Natural killer cell (primary cell): ENCODE measurements around the gene SPATA33. TPM values are rescaled to one million over a fixed set of nuclear protein-coding genes. Genes with fewer than 3 reads are reported as not detected.
"Not testable (repeated sequence)": the region's sequence is repeated elsewhere in the genome, so short reads cannot be mapped to it uniquely, and the experiment has no call there.

ENCODE experiments used
- ATAC-seq, 3 donors: fragments of 150-1000 bp in 2 of 3; fragments of 200-7000 bp in 1 of 3; cut with Tn5 transposase; 1 replicate in 1 of 3; 2 replicates in 2 of 3; pipeline ENCODE4 v1.10.0; 2021; ENCODE audit warnings: mild to moderate bottlenecking in 2 of 3, moderate library complexity in 2 of 3
- DNase-seq, 2 donors: peaks; one replicate each; pipeline versions ENCODE4 v3.0.0 to v3.0.0-alpha.2; 2013 to 2021; ENCODE audit warnings: mixed read lengths in 1 of 2
- H3K27ac ChIP-seq: one replicate; pipeline ENCODE4 v1.5.1; 2013; ENCODE audit warnings: mild to moderate bottlenecking, low read length
- H3K27me3 ChIP-seq: one replicate; pipeline ENCODE4 v1.6.1; 2013; ENCODE audit warnings: low read length; ENCODE audit not compliant: control insufficient read depth, insufficient read depth
- H3K36me3 ChIP-seq: one replicate; pipeline ENCODE4 v1.6.1; 2013; ENCODE audit warnings: low read length; ENCODE audit not compliant: control insufficient read depth, insufficient read depth
- H3K4me1 ChIP-seq: one replicate; pipeline ENCODE4 v1.6.1; 2013; ENCODE audit warnings: low read length; ENCODE audit not compliant: control insufficient read depth, insufficient read depth
- H3K4me3 ChIP-seq: one replicate; pipeline ENCODE4 v1.5.1; 2013; ENCODE audit warnings: low read length
- H3K9me3 ChIP-seq: one replicate; pipeline ENCODE4 v1.6.1; 2013; ENCODE audit warnings: low read length; ENCODE audit not compliant: control insufficient read depth, insufficient read depth
- H3K27ac Mint-ChIP-seq, 2 donors: one replicate each; pipeline ENCODE4 v1.8.0; 2022; ENCODE audit warnings: mild to moderate bottlenecking in 2 of 2, mixed read lengths in 2 of 2, moderate library complexity in 1 of 2
- H3K27me3 Mint-ChIP-seq, 2 donors: one replicate each; pipeline ENCODE4 v1.8.0; 2022; ENCODE audit warnings: low read depth in 2 of 2, mixed read lengths in 2 of 2
- H3K36me3 Mint-ChIP-seq: one replicate; pipeline ENCODE4 v1.8.0; 2022; ENCODE audit warnings: mixed read lengths
- H3K4me1 Mint-ChIP-seq, 2 donors: one replicate each; pipeline ENCODE4 v1.8.0; 2022; ENCODE audit warnings: mixed read lengths in 2 of 2
- H3K4me3 Mint-ChIP-seq: one replicate; pipeline ENCODE4 v1.8.0; 2022; ENCODE audit warnings: mild to moderate bottlenecking, moderate library complexity, mixed read lengths
- H3K9me3 Mint-ChIP-seq, 2 donors: one replicate each; pipeline ENCODE4 v1.8.0; 2022; ENCODE audit warnings: mixed read lengths in 2 of 2
- CTCF ChIP-seq: fragments of 200-600 bp; IDR thresholded peaks from one replicate; pipeline ENCODE4 v1.8.0; 2022; ENCODE audit warnings: antibody characterized with exemption
- WGBS: methylation state at CpG from one replicate; pipeline ENCODE4 v1.1.7; 2013; ENCODE audit warnings: missing lambda C conversion rate; ENCODE audit not compliant: insufficient coverage; 5-methylcytosine and 5-hydroxymethylcytosine counted together
- intact Hi-C: fragments of 100-400 bp; cut with micrococcal nuclease; formaldehyde crosslinking; loops from one replicate; pipeline ENCODE4 v1.14.2; 2022
- total RNA-seq, 4 donors: library from RNA; stranded (reverse); fragments of 120-200 nt in 1 of 4; gene quantifications; one replicate each; pipeline versions ENCODE4 v1.2.3 to v1.2.4, GENCODE V29; 2013 to 2022

SPATA33 gene
- total RNA-seq, 3 donors from 2014 or later (not counting 1 experiment from before 2014, with no cell fraction given): 6.5 to 11.9 (median 8.4) TPM

- TF ChIP-seq CTCF: no peak
- Histone ChIP-seq H3K4me3 (peak overlapping the region; percentile 52), H3K9me3 (no peaks in the 10 kb centered on the region), H3K27ac (peak overlapping the region; percentile 29), H3K36me3 (peaks cover 17% of the 10 kb centered on the region), H3K27me3 (no peaks in the 10 kb centered on the region), H3K4me1 (peaks cover 19% of the 10 kb centered on the region)
- Mint-ChIP-seq H3K9me3 (no peaks in the 10 kb centered on the region), H3K27me3 (no peaks in the 10 kb centered on the region), H3K27ac (peak overlapping the region; percentile 89 to 92), H3K4me1 (peaks cover 7 to 20% of the 10 kb centered on the region in 2 donors), H3K36me3 (no peaks in the 10 kb centered on the region), H3K4me3 (peak overlapping the region; percentile 81)
- 23% methylated on average over 42 of the region's 42 CpGs for WGBS
- intact Hi-C loops: loop anchor here (2.0 kb wide), 1 partner anchor 13 kb away; the partner anchor contains the start of gene SPATA2L
- ATAC-seq (peak; percentile 49 to 63 (median 59)), DNase-seq (no peak)
These were observed 29.7 kb downstream of the SPATA33 start for GRCh38 chr16:89687092-89687940.

DNA sequence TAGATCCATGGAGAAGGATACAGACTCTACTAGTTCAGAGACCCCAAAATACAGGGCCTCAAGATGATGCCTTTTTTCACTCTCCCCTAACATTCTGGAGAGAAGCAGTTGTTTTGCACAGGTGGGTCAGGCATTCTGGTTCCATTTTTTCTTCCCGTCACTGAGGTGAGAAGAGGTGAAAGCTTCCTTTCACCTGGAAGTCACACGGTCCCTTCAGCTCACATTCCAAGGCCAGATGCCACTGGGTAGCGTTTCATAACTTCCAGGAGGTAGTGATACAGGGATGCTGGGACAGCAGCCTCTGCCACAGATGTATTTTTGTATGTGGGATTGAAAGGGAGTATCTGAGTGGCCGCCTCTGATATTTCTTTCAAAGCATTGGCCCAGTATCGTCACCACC, 30.8 kb downstream of the SPATA33 start:
- ATAC-seq (no peak), DNase-seq (no peak)
- H3K36me3 Mint-ChIP-seq: no peaks in the 10 kb centered on the region
- no peaks in the 10 kb centered on the region for H3K27me3 Mint-ChIP-seq
- Histone ChIP-seq H3K27ac (no peak overlapping the region), H3K36me3 (peaks cover 21% of the 10 kb centered on the region), H3K4me1 (peaks cover 19% of the 10 kb centered on the region), H3K9me3 (no peaks in the 10 kb centered on the region), H3K4me3 (no peak overlapping the region), H3K27me3 (no peaks in the 10 kb centered on the region)
- 92% methylated on average over 5 of the region's 5 CpGs for WGBS
- peaks cover 7 to 23% of the 10 kb centered on the region in 2 donors for H3K4me1 Mint-ChIP-seq
- peak overlapping the region; percentile 81 for H3K4me3 Mint-ChIP-seq
- no peak overlapping the region for H3K27ac Mint-ChIP-seq
- no peaks in the 10 kb centered on the region for H3K9me3 Mint-ChIP-seq
- no peak for TF ChIP-seq CTCF
- intact Hi-C loops: no loop called here

- peaks cover 21% of the 10 kb centered on the region for H3K4me1 ChIP-seq
- no peak for TF ChIP-seq CTCF
- H3K4me3 ChIP-seq: no peak overlapping the region
- intact Hi-C loops: no loop called here
- H3K9me3 ChIP-seq: no peaks in the 10 kb centered on the region
- no peak overlapping the region for H3K27ac Mint-ChIP-seq
- H3K27ac ChIP-seq: no peak overlapping the region
- H3K27me3 ChIP-seq: no peaks in the 10 kb centered on the region
- H3K36me3 ChIP-seq: peaks cover 29% of the 10 kb centered on the region
- ATAC-seq (no peak), DNase-seq (no peak)
- H3K9me3 Mint-ChIP-seq: no peaks in the 10 kb centered on the region
- H3K27me3 Mint-ChIP-seq: no peaks in the 10 kb centered on the region
- H3K4me1 Mint-ChIP-seq: peaks cover 7 to 29% of the 10 kb centered on the region in 2 donors
- 96% methylated on average over 13 of the region's 13 CpGs for WGBS
- H3K4me3 Mint-ChIP-seq: no peak overlapping the region
- no peaks in the 10 kb centered on the region for H3K36me3 Mint-ChIP-seq
These were observed 31.5 kb downstream of the SPATA33 start for GRCh38 chr16:89689142-89689541.

DNA sequence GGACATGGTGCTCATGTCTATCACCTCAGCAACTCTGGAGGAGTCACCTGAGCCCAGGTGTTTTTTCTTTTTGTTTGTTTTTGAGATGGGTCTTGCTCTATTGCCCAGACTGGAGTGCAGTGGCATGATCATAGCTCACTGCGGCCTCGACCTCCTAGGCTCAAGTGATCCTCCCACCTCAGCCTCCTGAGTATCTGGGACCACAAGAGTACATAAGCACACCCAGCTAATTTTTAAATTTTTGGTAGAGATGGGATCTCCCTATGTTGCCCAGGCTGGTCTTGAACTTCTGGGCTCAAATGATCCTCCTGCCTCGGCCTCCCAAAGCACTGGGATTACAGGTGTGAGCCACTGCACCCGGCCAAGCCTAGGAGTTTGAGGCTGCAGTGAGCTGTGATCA, 32.0 kb downstream of the SPATA33 start:
- H3K36me3 Mint-ChIP-seq, H3K4me3 ChIP-seq, H3K9me3 Mint-ChIP-seq, ATAC-seq, intact Hi-C loops, H3K27ac ChIP-seq, H3K4me3 Mint-ChIP-seq, H3K27ac Mint-ChIP-seq, H3K27me3 ChIP-seq, DNase-seq, H3K9me3 ChIP-seq, H3K27me3 Mint-ChIP-seq: not testable (repeated sequence)
- peaks cover 7 to 29% of the 10 kb centered on the region in 2 donors for H3K4me1 Mint-ChIP-seq
- WGBS: 90% methylated on average over 4 of the region's 4 CpGs
- Histone ChIP-seq H3K4me1 (peaks cover 22% of the 10 kb centered on the region), H3K36me3 (peaks cover 31% of the 10 kb centered on the region)
